Ishikawa (cell line): ENCODE data around the gene IFT43.

ENCODE experiments used
- REST ChIP-seq: IDR thresholded peaks from 2 replicates; pipeline ENCODE4 v1.6.1; 2012; ENCODE audit warnings: low read depth, mild to moderate bottlenecking
- TCF12 ChIP-seq: IDR thresholded peaks from 2 replicates; pipeline ENCODE4 v1.6.1; 2012; ENCODE audit warnings: low read depth

DNA sequence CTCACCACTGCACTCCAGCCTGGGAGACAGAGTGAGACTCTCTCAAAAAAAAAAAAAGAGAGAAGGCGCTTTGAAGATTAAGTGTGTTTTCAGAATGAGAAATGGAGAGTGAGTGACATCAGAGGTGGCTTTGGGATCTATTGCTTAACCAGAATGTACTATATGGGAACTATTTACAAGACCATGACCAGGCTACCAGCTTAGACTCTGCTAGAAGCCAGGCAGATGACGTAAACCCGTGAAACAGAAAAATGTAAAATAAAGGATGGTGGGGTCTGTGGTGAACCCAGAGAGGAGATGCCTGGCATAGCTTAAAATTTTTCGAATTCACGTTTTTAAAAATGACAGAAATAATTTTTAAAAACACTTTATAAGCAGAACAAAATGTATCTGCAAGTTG is 82.0 kb downstream of the IFT43 start:
- no peak for TF ChIP-seq TCF12
- no peak for TF ChIP-seq REST
